Measurements from ENCODE around the gene S100PBP.
"Not testable (repeated sequence)": the region's sequence is repeated elsewhere in the genome, so short reads cannot be mapped to it uniquely, and the experiment has no call there.

S100PBP gene

DNA sequence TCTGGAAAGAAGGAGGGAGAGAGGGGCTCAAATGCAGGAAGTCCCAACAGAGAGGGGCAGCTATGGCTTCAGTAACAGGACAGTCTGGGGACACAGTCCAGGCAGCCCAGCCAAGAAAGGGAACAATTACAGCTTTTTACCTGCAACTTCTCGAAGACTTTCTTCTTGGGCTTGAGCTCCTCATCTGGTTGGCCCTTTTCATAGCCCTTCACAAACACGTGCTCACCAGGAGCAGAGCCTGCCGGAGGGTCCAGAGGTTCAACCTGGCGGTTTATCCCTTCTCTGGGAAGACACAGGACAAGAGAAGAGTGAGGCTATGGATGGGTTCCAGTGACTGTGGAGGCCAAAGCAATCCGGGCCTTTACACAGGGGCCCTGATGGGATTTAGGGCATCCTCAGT, 38.2 kb upstream of the S100PBP start:
- TF ChIP-seq CTCF (IDR thresholded peaks at IDR 0.05; ENCODE audit: low read depth, low read length, missing control alignments), result no peak
- H3K4me3 ChIP-seq (ENCODE audit: low read depth, low read length), result no peak overlapping the region
- no peak for DNase-seq (ENCODE audit: low read depth)

DNA sequence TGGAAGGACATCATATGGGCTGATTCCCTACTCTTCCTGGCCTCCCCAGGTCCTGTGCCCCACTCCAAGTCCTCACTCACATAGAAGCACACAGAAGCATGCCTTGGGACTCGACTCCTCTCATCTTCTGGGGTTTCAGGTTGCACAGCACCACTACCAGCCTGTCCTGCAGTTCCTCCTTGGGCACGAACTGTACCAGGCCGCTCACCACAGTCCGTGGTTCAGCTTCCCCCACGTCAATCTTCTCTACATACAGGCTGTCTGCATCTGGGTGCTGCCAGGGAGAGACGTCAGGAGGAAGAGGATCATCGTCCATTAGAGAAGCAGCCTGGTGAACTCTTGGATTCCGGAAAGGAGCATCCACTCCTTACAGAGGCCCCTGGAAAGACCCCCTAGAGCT, 37.4 kb upstream of the S100PBP start:
- no peak for DNase-seq (ENCODE audit: low read depth)
- H3K4me3 ChIP-seq (ENCODE audit: low read depth, low read length), result no peak overlapping the region
- no peak for TF ChIP-seq CTCF (IDR thresholded peaks at IDR 0.05; ENCODE audit: low read depth, low read length, missing control alignments)

GRCh38 chr1:32780628-32781234, 36.7 kb upstream of the S100PBP start:
- DNase-seq (ENCODE audit: low read depth), result no peak
- no peak overlapping the region for H3K4me3 ChIP-seq (ENCODE audit: low read depth, low read length)
- TF ChIP-seq CTCF (IDR thresholded peaks at IDR 0.05; ENCODE audit: low read depth, low read length, missing control alignments), result no peak

GRCh38 chr1:32782086-32782485, 35.4 kb upstream of the S100PBP start:
- H3K4me3 ChIP-seq (ENCODE audit: low read depth, low read length), result no peak overlapping the region
- no peak for DNase-seq (ENCODE audit: low read depth)

DNA sequence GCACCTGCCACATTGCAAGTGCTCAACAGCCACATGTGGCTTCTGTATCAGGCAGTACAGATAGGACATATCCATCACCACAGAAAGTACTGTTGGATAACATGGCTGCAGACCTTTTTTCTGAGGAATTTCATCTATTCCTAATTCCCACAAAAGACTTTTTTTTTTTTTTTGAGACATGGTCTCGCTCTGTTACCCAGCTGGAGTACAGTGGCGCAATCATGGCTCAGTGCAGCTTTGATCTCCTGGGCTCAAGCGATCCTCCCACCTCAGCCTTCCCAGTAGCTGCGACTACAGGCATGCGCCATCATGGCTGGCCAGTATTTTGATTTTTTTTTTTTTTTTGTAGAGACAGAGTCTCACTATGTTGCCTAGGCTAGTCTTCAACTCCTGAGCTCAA, 33.6 kb upstream of the S100PBP start:
- TF ChIP-seq CTCF (IDR thresholded peaks at IDR 0.05; ENCODE audit: low read depth, low read length, missing control alignments), result no peak
- no peak for DNase-seq (ENCODE audit: low read depth)
- no peak overlapping the region for H3K4me3 ChIP-seq (ENCODE audit: low read depth, low read length)

More at GRCh38 chr1:32782086-32782485, 35.4 kb upstream of the S100PBP start:
- TF ChIP-seq CTCF (IDR thresholded peaks at IDR 0.05; ENCODE audit: low read depth, low read length, missing control alignments), result no peak

- TF ChIP-seq CTCF (IDR thresholded peaks at IDR 0.05; ENCODE audit: low read depth, low read length, missing control alignments), result no peak
- H3K4me3 ChIP-seq (ENCODE audit: low read depth, low read length), result no peak overlapping the region
- DNase-seq (ENCODE audit: low read depth), result no peak
Observed at GRCh38 chr1:32784817-32785216, 32.6 kb upstream of the S100PBP start.

DNA sequence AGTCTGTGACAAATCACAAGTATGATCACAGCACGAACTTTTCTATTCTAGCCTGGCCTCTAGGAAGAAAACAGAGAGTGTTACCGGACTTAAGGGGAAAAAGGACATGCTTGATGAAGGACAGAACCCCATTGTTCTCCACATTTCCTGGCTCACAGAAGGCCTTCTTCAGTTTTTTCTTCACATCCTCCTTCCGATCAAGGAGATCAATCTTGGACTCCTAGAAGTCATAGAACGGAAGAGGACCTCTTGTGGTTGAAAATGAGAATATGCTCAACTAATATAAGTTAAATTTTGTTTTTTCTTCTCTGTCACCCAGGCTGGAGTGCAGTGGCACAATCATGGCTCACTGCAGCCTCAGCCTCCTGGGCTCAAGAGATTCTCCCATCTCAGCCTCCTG, 30.6 kb upstream of the S100PBP start:
- TF ChIP-seq CTCF (IDR thresholded peaks at IDR 0.05; ENCODE audit: low read depth, low read length, missing control alignments), result peak; percentile 34
- peak; percentile 25 for DNase-seq (ENCODE audit: low read depth)
- no peak overlapping the region for H3K4me3 ChIP-seq (ENCODE audit: low read depth, low read length)

DNA sequence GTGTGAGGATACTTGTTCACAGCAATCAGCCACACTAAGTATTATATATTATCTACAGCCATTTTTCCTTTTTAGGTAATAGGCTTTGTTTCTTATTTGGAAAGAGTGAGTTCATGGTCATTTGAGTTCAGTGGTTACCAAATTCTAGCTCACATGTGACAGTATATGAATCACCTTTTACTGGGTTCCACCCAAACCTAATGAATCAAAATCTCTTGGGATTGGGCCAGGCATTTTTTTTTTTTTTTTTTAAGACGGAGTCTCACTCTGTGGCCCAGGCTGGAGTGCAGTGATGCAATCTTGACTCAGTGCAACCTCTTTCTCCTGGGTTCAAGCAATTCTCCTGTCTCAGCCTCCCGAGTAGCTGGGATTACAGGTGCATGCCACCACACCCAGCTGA, 28.1 kb upstream of the S100PBP start:
- H3K4me3 ChIP-seq (ENCODE audit: low read depth, low read length); DNase-seq (ENCODE audit: low read depth): not testable (repeated sequence)

Measured in GM12864 (cell line).